ENCODE data around the gene DIS3L2.
"Not testable (repeated sequence)": the region's sequence is repeated elsewhere in the genome, so short reads cannot be mapped to it uniquely, and the experiment has no call there.

Gene DIS3L2

GRCh38 chr2:232336241-232336736 is 374.8 kb downstream of the DIS3L2 start:
- intact Hi-C loops (cut with micrococcal nuclease), result no loop called here
- H3K36me3 Mint-ChIP-seq (ENCODE audit: low read depth), result peaks cover 44% of the 10 kb centered on the region
- no peaks in the 10 kb centered on the region for H3K27me3 Mint-ChIP-seq
- no peak overlapping the region for H3K4me3 Mint-ChIP-seq
- no peaks in the 10 kb centered on the region for H3K9me3 Mint-ChIP-seq
- H3K27ac Mint-ChIP-seq, result no peak overlapping the region
- no peaks in the 10 kb centered on the region for H3K4me1 Mint-ChIP-seq (ENCODE audit: low read depth)

DNA sequence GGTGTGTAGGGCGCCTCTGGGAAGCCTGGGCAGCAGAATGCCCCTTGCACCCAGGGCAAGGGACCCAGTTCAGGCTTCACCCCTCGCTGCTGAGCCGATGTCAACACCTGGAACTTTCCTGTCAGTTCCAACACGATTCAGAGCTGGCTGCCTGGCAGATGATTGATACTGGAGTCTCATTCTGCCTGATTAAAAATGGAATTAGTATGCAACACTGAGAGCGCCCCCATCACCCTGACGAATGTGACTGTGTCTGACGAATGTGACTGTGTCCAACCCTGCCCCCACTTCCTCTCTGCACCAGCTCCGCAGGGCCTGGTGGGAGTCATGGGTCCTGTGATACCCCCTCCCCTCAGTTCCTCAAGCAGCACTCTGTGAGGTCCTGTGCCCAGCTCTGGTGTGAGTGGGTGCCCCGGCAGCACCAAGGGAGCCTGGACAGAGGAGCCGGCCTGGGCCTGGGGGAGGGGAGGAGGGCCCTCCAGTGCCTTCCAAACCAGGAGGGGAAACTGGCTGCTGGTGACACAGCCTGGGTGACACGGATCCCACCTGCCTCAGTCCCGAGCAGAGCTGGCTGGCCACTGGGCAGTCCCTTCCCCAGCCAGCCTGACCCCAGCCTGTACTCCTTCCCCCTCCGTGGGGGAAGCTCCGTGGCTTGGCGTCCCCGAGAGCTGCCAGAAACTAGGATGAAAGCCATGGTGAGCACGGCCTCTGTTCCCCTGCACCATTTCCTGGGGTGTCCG is 375.6 kb downstream of the DIS3L2 start:
- Mint-ChIP-seq H3K27me3 (no peaks in the 10 kb centered on the region), H3K9me3 (no peaks in the 10 kb centered on the region), H3K4me1 (ENCODE audit: low read depth) (no peaks in the 10 kb centered on the region), H3K27ac (no peak overlapping the region), H3K4me3 (no peak overlapping the region), H3K36me3 (ENCODE audit: low read depth) (peaks cover 40% of the 10 kb centered on the region)
- intact Hi-C loops (cut with micrococcal nuclease), result no loop called here

DNA sequence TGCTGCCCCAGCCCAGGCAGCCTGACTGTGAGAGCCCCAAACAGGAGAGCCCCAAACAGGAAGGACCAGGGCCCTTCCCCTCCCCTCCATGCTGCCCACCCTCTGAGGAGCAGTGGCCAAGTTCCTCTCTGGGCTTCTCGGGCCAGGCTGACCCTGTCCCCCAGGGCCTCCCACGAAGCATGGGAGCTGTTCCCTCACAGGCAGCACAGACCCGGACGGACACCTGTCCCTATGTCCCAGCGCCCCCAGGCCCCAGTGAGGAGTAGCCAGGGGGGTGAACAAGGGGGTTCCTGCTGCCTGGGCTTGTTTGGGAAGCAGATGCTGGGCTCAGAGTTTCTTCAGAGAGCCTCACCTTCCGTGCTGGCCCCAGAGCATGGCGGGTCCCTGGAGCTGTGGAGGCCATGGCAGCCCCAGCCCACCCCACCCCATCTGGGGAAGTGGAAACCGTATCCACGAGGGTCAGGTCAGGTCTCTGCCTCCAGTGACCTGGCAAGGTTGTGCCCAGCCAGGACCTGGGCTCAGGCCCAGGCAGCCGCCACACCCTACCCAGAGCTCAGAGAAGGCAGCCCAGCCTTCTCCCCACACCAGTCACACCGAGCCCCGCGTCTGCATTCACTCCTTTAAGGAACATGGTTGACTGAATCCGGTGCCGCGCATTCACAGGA is 376.7 kb downstream of the DIS3L2 start:
- peaks cover 37% of the 10 kb centered on the region for H3K36me3 Mint-ChIP-seq (ENCODE audit: low read depth)
- intact Hi-C loops (cut with micrococcal nuclease); H3K27me3 Mint-ChIP-seq; H3K27ac Mint-ChIP-seq; H3K9me3 Mint-ChIP-seq; H3K4me3 Mint-ChIP-seq; H3K4me1 Mint-ChIP-seq (ENCODE audit: low read depth): not testable (repeated sequence)

DNA sequence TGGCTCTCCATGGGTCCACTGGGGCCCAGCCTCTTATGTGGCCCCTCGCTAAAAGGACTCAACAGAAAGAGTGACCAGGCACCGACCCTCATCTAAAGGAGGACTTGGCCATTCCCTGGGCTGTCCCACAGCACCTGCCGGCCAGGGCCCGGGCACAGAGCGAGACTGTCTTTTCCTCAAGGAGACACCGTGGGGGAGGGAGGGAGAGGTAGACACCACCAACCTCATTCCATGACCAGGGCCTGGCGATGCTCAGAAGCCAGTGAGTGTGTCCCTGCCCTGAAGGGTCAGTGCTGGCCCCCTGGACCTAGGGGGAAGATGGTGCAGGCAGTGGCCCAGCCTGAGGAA is 377.2 kb downstream of the DIS3L2 start:
- no peaks in the 10 kb centered on the region for H3K4me1 Mint-ChIP-seq (ENCODE audit: low read depth)

GRCh38 chr2:232339121-232340081 is 377.9 kb downstream of the DIS3L2 start:
- Mint-ChIP-seq H3K9me3 (no peaks in the 10 kb centered on the region), H3K27me3 (peaks cover 8% of the 10 kb centered on the region), H3K4me1 (ENCODE audit: low read depth) (no peaks in the 10 kb centered on the region), H3K4me3 (no peak overlapping the region), H3K36me3 (ENCODE audit: low read depth) (peaks cover 26% of the 10 kb centered on the region), H3K27ac (no peak overlapping the region)
- intact Hi-C loops (cut with micrococcal nuclease), result no loop called here

More for the DNA sequence above, 377.2 kb downstream of the DIS3L2 start:
- intact Hi-C loops (cut with micrococcal nuclease), result no loop called here
- H3K27ac Mint-ChIP-seq, result no peak overlapping the region
- no peak overlapping the region for H3K4me3 Mint-ChIP-seq
- H3K27me3 Mint-ChIP-seq, result peaks cover 6% of the 10 kb centered on the region
- no peaks in the 10 kb centered on the region for H3K9me3 Mint-ChIP-seq
- peaks cover 32% of the 10 kb centered on the region for H3K36me3 Mint-ChIP-seq (ENCODE audit: low read depth)

DNA sequence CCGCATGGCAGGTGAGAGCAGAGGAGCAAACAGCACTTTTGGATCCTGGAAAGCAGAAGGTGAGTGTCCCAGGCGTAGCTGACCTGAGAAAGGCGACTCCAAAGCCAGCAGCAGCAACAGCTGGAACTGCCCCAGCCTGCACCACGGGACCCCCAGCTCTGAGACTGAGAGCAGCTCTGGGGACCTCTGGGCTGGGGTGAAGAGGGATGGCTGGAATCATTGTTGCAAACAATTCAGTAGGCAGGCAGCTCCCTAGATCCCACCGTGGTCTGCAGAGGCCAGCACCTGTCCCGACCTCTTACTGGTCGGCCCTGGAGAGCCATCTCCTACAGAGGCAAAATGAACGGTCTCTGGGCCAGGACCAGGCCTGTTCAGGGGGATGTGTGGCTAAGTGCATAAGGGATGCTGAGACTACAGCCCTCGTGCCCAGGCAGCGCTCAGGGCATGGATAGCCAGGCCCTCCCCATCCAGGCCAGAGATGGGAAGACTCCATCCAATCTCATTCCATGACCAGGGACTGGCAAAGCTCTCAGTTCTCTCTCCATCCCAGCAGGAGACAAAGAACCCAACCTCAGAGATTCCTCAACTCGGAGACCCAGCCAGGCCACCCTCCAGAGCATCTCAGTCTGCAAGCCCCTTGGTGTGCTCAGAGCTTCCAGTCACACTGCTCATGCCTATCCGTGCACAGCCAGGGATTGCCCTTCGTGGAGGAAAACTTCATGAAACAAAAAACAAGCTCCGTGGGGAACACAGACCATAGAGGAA is 378.8 kb downstream of the DIS3L2 start:
- Mint-ChIP-seq H3K9me3 (no peaks in the 10 kb centered on the region), H3K36me3 (ENCODE audit: low read depth) (peaks cover 23% of the 10 kb centered on the region), H3K4me3 (no peak overlapping the region), H3K4me1 (ENCODE audit: low read depth) (no peaks in the 10 kb centered on the region), H3K27ac (no peak overlapping the region), H3K27me3 (peaks cover 11% of the 10 kb centered on the region)
- intact Hi-C loops (cut with micrococcal nuclease), result no loop called here

- intact Hi-C loops (cut with micrococcal nuclease), result no loop called here
Observed at GRCh38 chr2:232341061-232341738, 379.7 kb downstream of the DIS3L2 start.

GRCh38 chr2:232341739-232342126 is 380.2 kb downstream of the DIS3L2 start:
- intact Hi-C loops (cut with micrococcal nuclease), result no loop called here
- H3K4me3 Mint-ChIP-seq, result no peak overlapping the region
- H3K27me3 Mint-ChIP-seq, result peaks cover 19% of the 10 kb centered on the region
- H3K36me3 Mint-ChIP-seq (ENCODE audit: low read depth), result peaks cover 10% of the 10 kb centered on the region
- H3K4me1 Mint-ChIP-seq (ENCODE audit: low read depth), result no peaks in the 10 kb centered on the region
- H3K9me3 Mint-ChIP-seq, result no peaks in the 10 kb centered on the region
- H3K27ac Mint-ChIP-seq, result no peak overlapping the region

More at GRCh38 chr2:232341061-232341738, 379.7 kb downstream of the DIS3L2 start:
- H3K9me3 Mint-ChIP-seq, result no peaks in the 10 kb centered on the region
- H3K27ac Mint-ChIP-seq, result no peak overlapping the region
- H3K27me3 Mint-ChIP-seq, result peaks cover 16% of the 10 kb centered on the region
- peaks cover 15% of the 10 kb centered on the region for H3K36me3 Mint-ChIP-seq (ENCODE audit: low read depth)
- H3K4me1 Mint-ChIP-seq (ENCODE audit: low read depth), result no peaks in the 10 kb centered on the region
- H3K4me3 Mint-ChIP-seq, result no peak overlapping the region

DNA sequence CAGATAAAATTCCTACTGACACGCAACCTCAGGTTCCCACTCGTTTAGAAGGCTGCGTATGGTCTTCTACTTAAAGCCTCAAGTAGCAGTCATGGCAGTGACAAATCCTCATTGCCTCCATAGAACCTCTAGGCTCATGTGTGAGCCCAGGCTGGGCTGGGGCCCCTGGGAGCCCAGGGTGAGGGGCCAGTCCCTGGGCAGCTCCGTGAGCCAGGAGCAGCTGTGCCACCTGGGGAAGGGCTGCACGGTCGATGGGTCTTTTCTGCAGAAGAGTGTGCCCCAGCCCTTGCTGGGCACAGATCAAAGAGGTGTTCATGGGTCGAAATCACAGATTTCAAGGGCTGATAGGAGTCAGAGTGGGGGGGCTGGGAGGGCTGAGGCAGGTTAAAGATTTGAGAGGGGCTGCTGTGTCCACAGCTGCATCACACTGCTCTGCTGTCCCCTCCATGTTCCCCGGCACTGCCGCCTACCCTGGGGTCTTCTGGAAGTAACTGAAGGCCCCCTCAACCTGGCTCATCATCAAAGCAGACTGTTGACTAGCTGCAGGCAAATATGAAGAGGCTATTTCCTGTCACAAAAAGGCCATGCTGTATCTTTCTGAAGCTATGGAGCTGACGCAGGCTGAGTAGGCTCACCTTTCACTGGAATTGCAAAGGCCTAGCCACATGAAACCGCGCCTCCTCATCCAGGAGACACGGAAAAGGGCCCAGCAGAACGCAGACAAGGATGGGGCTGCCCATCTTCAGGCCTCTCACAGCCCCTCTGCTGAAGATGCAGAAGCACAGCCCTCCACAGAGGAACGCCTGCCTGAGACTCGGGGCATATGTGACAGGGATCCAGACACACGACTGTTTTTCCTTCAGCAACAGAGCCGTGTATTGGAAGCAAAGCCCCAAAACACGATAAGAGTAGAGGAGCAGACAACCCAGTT is 381.4 kb downstream of the DIS3L2 start:
- H3K27ac Mint-ChIP-seq, result no peak overlapping the region
- intact Hi-C loops (cut with micrococcal nuclease), result no loop called here

DNA sequence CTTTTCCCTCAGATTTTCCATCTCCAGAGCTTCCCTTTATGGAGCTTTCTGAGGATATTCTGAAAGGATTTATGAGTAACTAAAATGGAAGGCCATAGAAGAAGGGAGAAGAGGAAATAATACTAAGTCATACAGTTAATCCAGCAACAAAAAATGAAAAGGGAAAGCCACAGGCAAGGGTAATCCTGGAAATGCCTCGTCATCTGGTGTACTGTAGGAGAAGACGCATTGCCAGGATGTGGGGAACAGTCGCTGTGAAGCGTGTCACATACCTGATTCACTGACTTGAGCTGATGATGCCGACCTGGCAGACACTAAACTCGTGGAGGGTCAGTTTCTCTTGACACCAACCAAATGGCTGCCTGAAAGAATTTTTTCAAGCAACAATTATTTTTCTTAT is 382.3 kb downstream of the DIS3L2 start:
- intact Hi-C loops (cut with micrococcal nuclease), result no loop called here
- Mint-ChIP-seq H3K36me3 (ENCODE audit: low read depth) (no peaks in the 10 kb centered on the region), H3K9me3 (no peaks in the 10 kb centered on the region), H3K4me3 (no peak overlapping the region), H3K27me3 (peaks cover 37% of the 10 kb centered on the region), H3K4me1 (ENCODE audit: low read depth) (no peaks in the 10 kb centered on the region), H3K27ac (no peak overlapping the region)

More for the DNA sequence above, 381.4 kb downstream of the DIS3L2 start:
- Mint-ChIP-seq H3K27me3 (peaks cover 29% of the 10 kb centered on the region), H3K36me3 (ENCODE audit: low read depth) (no peaks in the 10 kb centered on the region), H3K4me3 (no peak overlapping the region), H3K4me1 (ENCODE audit: low read depth) (no peaks in the 10 kb centered on the region), H3K9me3 (no peaks in the 10 kb centered on the region)

DNA sequence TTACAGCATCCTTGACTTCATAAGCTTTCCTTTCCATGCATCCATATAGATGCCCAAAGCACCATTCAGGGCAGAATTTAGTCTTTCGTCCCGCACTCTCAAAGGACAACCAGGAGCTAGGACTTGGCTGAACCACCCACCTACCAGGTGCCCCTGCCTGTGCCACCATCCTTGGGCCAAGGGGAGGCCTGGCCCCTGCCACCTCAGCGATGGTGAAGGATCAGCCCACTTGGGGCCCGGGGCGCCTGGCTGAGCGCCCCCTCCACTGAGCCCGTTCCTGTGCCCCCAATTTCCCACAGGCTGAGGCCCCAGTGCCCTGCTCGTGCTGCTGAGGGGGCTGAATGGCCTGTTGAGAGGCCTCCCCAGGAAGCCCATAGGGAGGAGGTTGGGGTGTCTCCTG is 383.7 kb downstream of the DIS3L2 start:
- no peaks in the 10 kb centered on the region for H3K36me3 Mint-ChIP-seq (ENCODE audit: low read depth)
- H3K27me3 Mint-ChIP-seq, result peaks cover 51% of the 10 kb centered on the region
- intact Hi-C loops (cut with micrococcal nuclease), result no loop called here
- no peaks in the 10 kb centered on the region for H3K4me1 Mint-ChIP-seq (ENCODE audit: low read depth)
- no peak overlapping the region for H3K4me3 Mint-ChIP-seq
- no peaks in the 10 kb centered on the region for H3K9me3 Mint-ChIP-seq
- H3K27ac Mint-ChIP-seq, result no peak overlapping the region

DNA sequence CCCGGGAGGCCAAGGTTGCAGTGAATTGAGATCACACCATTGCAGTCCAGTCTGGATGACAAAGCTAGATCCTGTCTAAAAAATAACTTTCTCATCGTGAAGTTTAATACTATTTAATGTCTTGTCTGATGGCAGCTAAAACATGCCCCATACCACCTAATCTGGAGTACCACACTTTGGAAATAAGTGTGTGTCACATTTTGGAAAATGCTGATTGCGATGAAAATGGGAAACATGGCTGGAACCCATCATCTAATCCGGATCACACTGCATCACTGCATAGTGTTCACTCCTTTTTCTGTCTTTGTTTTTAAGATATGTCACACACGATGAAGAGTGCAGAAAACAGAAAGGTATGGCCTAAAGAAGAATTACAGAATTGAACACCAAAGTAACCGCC is 385.9 kb downstream of the DIS3L2 start:
- H3K9me3 Mint-ChIP-seq, result no peaks in the 10 kb centered on the region
- H3K4me3 Mint-ChIP-seq, result no peak overlapping the region
- no peak overlapping the region for H3K27ac Mint-ChIP-seq
- H3K27me3 Mint-ChIP-seq, result peaks cover 73% of the 10 kb centered on the region
- no peaks in the 10 kb centered on the region for H3K36me3 Mint-ChIP-seq (ENCODE audit: low read depth)
- intact Hi-C loops (cut with micrococcal nuclease), result no loop called here
- no peaks in the 10 kb centered on the region for H3K4me1 Mint-ChIP-seq (ENCODE audit: low read depth)
